Fibroblast of lung (primary cell): ENCODE data around the gene TRPM4. TPM values are rescaled to one million over a fixed set of nuclear protein-coding genes. Genes with fewer than 3 reads are reported as not detected.

Source experiments
- DNase-seq, 2 donors: peaks; one replicate each; pipeline versions ENCODE4 v3.0.0 to v3.0.0-alpha.2; 2010; ENCODE audit warnings: low read depth in 2 of 2
- H2AFZ ChIP-seq: 2 replicates; pipeline ENCODE4 v1.5.1; 2012; ENCODE audit warnings: low read length, control low read depth, inconsistent platforms
- H3K27ac ChIP-seq: 2 replicates; pipeline ENCODE4 v1.5.1; 2011; ENCODE audit warnings: low read length, control low read depth; ENCODE audit not compliant: insufficient read depth
- H3K27me3 ChIP-seq: 2 replicates; pipeline ENCODE4 v1.5.1; 2011; ENCODE audit warnings: mild to moderate bottlenecking, low read length; ENCODE audit not compliant: control insufficient read depth, insufficient read depth
- H3K36me3 ChIP-seq: 2 replicates; pipeline ENCODE4 v1.5.1; 2011; ENCODE audit warnings: low read length; ENCODE audit not compliant: control insufficient read depth, insufficient read depth
- H3K4me1 ChIP-seq: 2 replicates; pipeline ENCODE4 v1.5.1; 2011; ENCODE audit warnings: low read length; ENCODE audit not compliant: control insufficient read depth, insufficient read depth; ENCODE audit errors: extremely low read depth
- H3K4me2 ChIP-seq: 2 replicates; pipeline ENCODE4 v1.5.1; 2011; ENCODE audit warnings: low read length, control low read depth; ENCODE audit not compliant: insufficient read depth; ENCODE audit errors: extremely low read depth
- H3K4me3 ChIP-seq, 4 experiments: fragments of 200-600 bp in 1 of 4; sonication (generic) in 1 of 4; replicated peaks in 1 of 4; 2 replicates each; pipeline ENCODE4 v1.5.1; 2011 to 2016; ENCODE audit warnings: low read length in 4 of 4, low read depth in 3 of 4, mild to moderate bottlenecking in 3 of 4, control low read depth in 2 of 4, inconsistent platforms in 1 of 4, mixed read lengths in 1 of 4; ENCODE audit not compliant: insufficient read depth in 1 of 4; ENCODE audit errors: control extremely low read depth in 1 of 4
- H3K79me2 ChIP-seq: 2 replicates; pipeline ENCODE4 v1.5.1; 2012; ENCODE audit warnings: mild to moderate bottlenecking, low read length, inconsistent platforms; ENCODE audit not compliant: control insufficient read depth, insufficient read depth
- H3K9ac ChIP-seq: 2 replicates; pipeline ENCODE4 v1.5.1; 2011; ENCODE audit warnings: mild to moderate bottlenecking, low read length, control low read depth; ENCODE audit not compliant: insufficient read depth
- H3K9me3 ChIP-seq: 2 replicates; pipeline ENCODE4 v1.5.1; 2012; ENCODE audit warnings: low read depth, low read length; ENCODE audit not compliant: control insufficient read depth, insufficient read depth
- H4K20me1 ChIP-seq: 2 replicates; pipeline ENCODE4 v1.5.1; 2011; ENCODE audit warnings: low read length; ENCODE audit not compliant: control insufficient read depth, insufficient read depth; ENCODE audit errors: extremely low read depth
- CTCF ChIP-seq, 2 donors: IDR thresholded peaks in 1 of 2; conservative IDR thresholded peaks in 1 of 2; 1 replicate in 1 of 2; 2 replicates in 1 of 2; pipeline ENCODE4 v1.5.1; 2011 to 2012; ENCODE audit warnings: low read length in 2 of 2, control low read depth in 1 of 2, inconsistent platforms in 1 of 2, low read depth in 1 of 2, mild to moderate bottlenecking in 1 of 2
- EZH2 ChIP-seq: IDR thresholded peaks from 2 replicates; pipeline ENCODE4 v1.5.1; 2012; ENCODE audit warnings: low read length, control low read depth, mild to moderate bottlenecking; ENCODE audit errors: missing control alignments
- polyA plus RNA-seq, 2 donors: library from polyadenylated mRNA; depleted of rRNA in 1 of 2; stranded (reverse) in 1 of 2; unstranded in 1 of 2; fragments of >200 nt; gene quantifications; 2 replicates each; pipeline ENCODE4 v1.2.1, GENCODE V29; 2011 to 2012; ENCODE audit warnings: missing spikeins in 1 of 2
- total RNA-seq: library from RNA; depleted of rRNA; stranded (reverse); fragments of >200 nt; gene quantifications from 2 replicates; pipeline ENCODE4 v1.2.1, GENCODE V29; 2014

Gene TRPM4
- total and polyA plus RNA-seq, 2 donors (not counting 1 experiment from before 2014, with no cell fraction given) = 6.7 to 18.7 TPM

GRCh38 chr19:49231804-49232203 is 74.2 kb downstream of the TRPM4 start:
- no peaks in the 10 kb centered on the region for H3K27me3 ChIP-seq
- no peak overlapping the region for H3K4me3 ChIP-seq
- H2AFZ ChIP-seq = no peak overlapping the region
- no peak overlapping the region for H3K9ac ChIP-seq
- H4K20me1 ChIP-seq = no peaks in the 10 kb centered on the region
- H3K27ac ChIP-seq = no peak overlapping the region
- H3K4me2 ChIP-seq = no peak overlapping the region
- no peaks in the 10 kb centered on the region for H3K79me2 ChIP-seq
- TF ChIP-seq EZH2 (no peak), CTCF (conservative IDR thresholded peaks at IDR 0.05 in 1 of 2, IDR thresholded peaks at IDR 0.05 in 1 of 2; ENCODE audit: low read depth in 1 of 2, low read length in 2 of 2) (no peak)
- no peaks in the 10 kb centered on the region for H3K4me1 ChIP-seq
- H3K36me3 ChIP-seq = no peaks in the 10 kb centered on the region
- H3K9me3 ChIP-seq = no peaks in the 10 kb centered on the region
- DNase-seq = no peak

- H3K79me2 ChIP-seq = no peaks in the 10 kb centered on the region
- no peaks in the 10 kb centered on the region for H3K9me3 ChIP-seq
- H2AFZ ChIP-seq = no peak overlapping the region
- H3K27me3 ChIP-seq = no peaks in the 10 kb centered on the region
- TF ChIP-seq CTCF (conservative IDR thresholded peaks at IDR 0.05 in 1 of 2, IDR thresholded peaks at IDR 0.05 in 1 of 2; ENCODE audit: low read depth in 1 of 2, low read length in 2 of 2) (no peak), EZH2 (no peak)
- no peak overlapping the region for H3K4me3 ChIP-seq
- H3K4me1 ChIP-seq = no peaks in the 10 kb centered on the region
- DNase-seq = no peak
- no peaks in the 10 kb centered on the region for H3K36me3 ChIP-seq
- H3K4me2 ChIP-seq = no peak overlapping the region
- H3K27ac ChIP-seq = no peak overlapping the region
- no peak overlapping the region for H3K9ac ChIP-seq
- H4K20me1 ChIP-seq = no peaks in the 10 kb centered on the region
Measured at GRCh38 chr19:49233163-49233562, 75.6 kb downstream of the TRPM4 start.

- Histone ChIP-seq H3K27me3 (no peaks in the 10 kb centered on the region), H3K4me1 (no peaks in the 10 kb centered on the region), H2AFZ (no peak overlapping the region), H4K20me1 (no peaks in the 10 kb centered on the region), H3K9me3 (no peaks in the 10 kb centered on the region), H3K4me2 (no peak overlapping the region), H3K36me3 (no peaks in the 10 kb centered on the region), H3K4me3 (no peak overlapping the region), H3K27ac (no peak overlapping the region), H3K9ac (no peak overlapping the region), H3K79me2 (no peaks in the 10 kb centered on the region)
- no peak for DNase-seq
- TF ChIP-seq CTCF (conservative IDR thresholded peaks at IDR 0.05 in 1 of 2, IDR thresholded peaks at IDR 0.05 in 1 of 2; ENCODE audit: low read depth in 1 of 2, low read length in 2 of 2) = no peak
- no peak for TF ChIP-seq EZH2
Measured at GRCh38 chr19:49241769-49242168, 84.2 kb downstream of the TRPM4 start.
